ENCODE results near the gene NPR3.

Gene NPR3

GRCh38 chr5:32810804-32811203, 99.7 kb downstream of the NPR3 start:
- no peak for DNase-seq (ENCODE audit: low spot score)

GRCh38 chr5:32812399-32812798, 101.3 kb downstream of the NPR3 start:
- DNase-seq (ENCODE audit: low spot score): no peak

- DNase-seq (ENCODE audit: low spot score): no peak
These were observed 103.0 kb downstream of the NPR3 start for GRCh38 chr5:32814141-32814540.

GRCh38 chr5:32814620-32815019, 103.5 kb downstream of the NPR3 start:
- DNase-seq (ENCODE audit: low spot score): no peak

GRCh38 chr5:32827981-32828380, 116.9 kb downstream of the NPR3 start:
- DNase-seq (ENCODE audit: low spot score): no peak

- no peak for DNase-seq (ENCODE audit: low spot score)
These were observed 117.4 kb downstream of the NPR3 start for GRCh38 chr5:32828492-32828891.

GRCh38 chr5:32831624-32832023, 120.5 kb downstream of the NPR3 start:
- no peak for DNase-seq (ENCODE audit: low spot score)

GRCh38 chr5:32833127-32833526, 122.0 kb downstream of the NPR3 start:
- no peak for DNase-seq (ENCODE audit: low spot score)

- no peak for DNase-seq (ENCODE audit: low spot score)
These were observed 122.5 kb downstream of the NPR3 start for GRCh38 chr5:32833663-32834062.

- DNase-seq (ENCODE audit: low spot score): no peak
These were observed 123.1 kb downstream of the NPR3 start for GRCh38 chr5:32834251-32834650.

GRCh38 chr5:32836176-32836575, 125.1 kb downstream of the NPR3 start:
- DNase-seq (ENCODE audit: low spot score): no peak

GRCh38 chr5:32837211-32837610, 126.1 kb downstream of the NPR3 start:
- DNase-seq (ENCODE audit: low spot score): no peak

- no peak for DNase-seq (ENCODE audit: low spot score)
These were observed 128.0 kb downstream of the NPR3 start for GRCh38 chr5:32839106-32839505.

- no peak for DNase-seq (ENCODE audit: low spot score)
These were observed 129.5 kb downstream of the NPR3 start for GRCh38 chr5:32840606-32841005.
